ENCODE results near the gene SLFN14.
"Not testable (repeated sequence)": the region's sequence is repeated elsewhere in the genome, so short reads cannot be mapped to it uniquely, and the experiment has no call there.

SLFN14 gene

GRCh38 chr17:35557353-35557752 lies 3.3 kb downstream of the SLFN14 start:
- DNase-seq, result no peak

GRCh38 chr17:35555691-35556090 lies 4.9 kb downstream of the SLFN14 start:
- no peak for DNase-seq

- no peak for DNase-seq
These were observed 6.0 kb downstream of the SLFN14 start for GRCh38 chr17:35554668-35555067.

- DNase-seq, result no peak
These were observed 7.3 kb downstream of the SLFN14 start for GRCh38 chr17:35553310-35553709.

- DNase-seq, result no peak
These were observed 11.6 kb downstream of the SLFN14 start for GRCh38 chr17:35548978-35549377.

GRCh38 chr17:35548208-35548810 lies 12.3 kb downstream of the SLFN14 start:
- no peak for DNase-seq

- DNase-seq, result no peak
These were observed 14.1 kb downstream of the SLFN14 start for GRCh38 chr17:35546487-35546886.

GRCh38 chr17:35545150-35545549 lies 15.5 kb downstream of the SLFN14 start:
- DNase-seq, result no peak

GRCh38 chr17:35543856-35544255 lies 16.8 kb downstream of the SLFN14 start:
- no peak for DNase-seq

GRCh38 chr17:35542990-35543389 lies 17.6 kb downstream of the SLFN14 start:
- DNase-seq, result no peak

- no peak for DNase-seq
These were observed 19.2 kb downstream of the SLFN14 start for GRCh38 chr17:35541434-35541833.

GRCh38 chr17:35540589-35541404 lies 19.8 kb downstream of the SLFN14 start:
- peak; percentile 62 for DNase-seq

- DNase-seq, result no peak
These were observed 21.0 kb downstream of the SLFN14 start for GRCh38 chr17:35539659-35540026.

GRCh38 chr17:35537601-35538141 lies 22.9 kb downstream of the SLFN14 start, which contains the start of gene SLFN12L:
SLFN12L (minus strand) TSS chr17:35537678; CDS start chr17:35522364, 15,314 bp downstream.
- DNase-seq, result peak; percentile 84

- peak; percentile 46 for DNase-seq
These were observed 23.9 kb downstream of the SLFN14 start for GRCh38 chr17:35536664-35537171.

GRCh38 chr17:35535406-35535805 lies 25.2 kb downstream of the SLFN14 start:
- not testable (repeated sequence) for DNase-seq

- no peak for DNase-seq
These were observed 26.0 kb downstream of the SLFN14 start for GRCh38 chr17:35534576-35535093.

- peak; percentile 65 for DNase-seq
These were observed 29.5 kb downstream of the SLFN14 start for GRCh38 chr17:35531160-35531559.

- DNase-seq, result peak; percentile 46
These were observed 30.8 kb downstream of the SLFN14 start for GRCh38 chr17:35529866-35530265.

GRCh38 chr17:35529326-35529725 lies 31.3 kb downstream of the SLFN14 start:
- DNase-seq, result not testable (repeated sequence)

- no peak for DNase-seq
These were observed 37.3 kb downstream of the SLFN14 start for GRCh38 chr17:35523296-35523695.

- peak; percentile 78 for DNase-seq
These were observed 38.9 kb downstream of the SLFN14 start for GRCh38 chr17:35521654-35522256.

- no peak for DNase-seq
These were observed 39.5 kb downstream of the SLFN14 start for GRCh38 chr17:35521150-35521549.

All from CD4-positive, alpha-beta T cell treated with Interleukin-4 for 4 hours (primary cell).